ENCODE results near the gene CTBP1. TPM values are rescaled to one million over a fixed set of nuclear protein-coding genes. Genes with fewer than 3 reads are reported as not detected.

The CTBP1 gene
- total RNA-seq, 8 experiments from 2014 or later: 120 to 180 (median 146) TPM

DNA sequence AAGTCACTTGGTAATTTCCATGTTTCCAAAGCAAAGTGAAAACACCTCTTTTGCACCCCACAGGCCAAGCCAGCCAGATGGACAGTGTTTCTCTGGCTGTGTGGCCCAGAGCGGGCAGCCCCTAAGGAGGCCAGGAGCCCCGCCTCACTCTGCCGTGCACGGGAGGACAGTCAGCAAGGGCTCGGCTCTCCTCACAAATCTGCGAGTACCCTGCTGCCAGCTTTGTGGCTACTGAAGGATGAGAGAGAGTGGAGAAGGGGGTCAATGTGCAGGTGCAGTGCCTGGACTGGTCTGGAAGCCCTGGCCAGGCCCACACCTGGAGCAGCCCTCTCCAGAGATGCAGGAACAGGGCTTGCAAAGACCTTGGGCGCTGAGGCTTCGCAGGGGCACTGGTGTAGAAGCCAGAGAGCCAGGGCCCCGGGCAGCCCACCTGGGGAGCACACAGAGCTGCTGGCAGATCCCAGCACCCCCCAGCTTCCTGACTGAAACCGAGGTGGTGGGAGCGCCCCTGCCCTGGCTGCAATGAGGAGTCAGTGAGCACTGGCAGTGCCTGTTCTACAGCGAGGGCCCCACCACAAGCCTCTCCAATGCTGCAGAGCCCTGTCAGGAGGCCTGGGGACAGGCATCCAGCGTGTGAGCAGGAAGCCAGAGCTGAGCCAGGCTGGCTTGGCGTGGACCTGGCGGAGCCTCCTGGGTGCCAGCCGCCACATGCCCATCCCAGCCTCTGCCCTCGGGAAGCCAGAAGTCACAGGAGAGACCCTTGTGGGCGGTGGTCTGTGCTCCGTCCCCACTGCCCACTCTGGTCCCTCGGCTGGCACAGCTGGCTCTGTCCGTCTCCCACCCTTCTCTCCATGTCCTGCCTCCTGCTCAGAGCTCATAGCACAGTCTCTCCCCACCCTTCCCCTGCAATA, 80.5 kb downstream of the CTBP1 start:
- no peak for ATAC-seq (replicated peaks in 6 of 8)
- H3K27ac ChIP-seq: no peak overlapping the region
- WGBS, 10 experiments: 61 to 100% (median 81%) methylated on average over 1 to 15 of the region's 21 CpGs; no CpG with 5 or more reads in 5 of the 10 experiments
- in situ Hi-C loops (cut with MboI; ENCODE audit: low pct_unique_long_range_greater_than_20kb in 2 of 9, low sequenced_read_pairs in 9 of 9, unreplicated experiment in 9 of 9): no loop called here
- H3K4me3 ChIP-seq: peak overlapping the region in 3 of 5 donors; percentile 37 to 48 (median 43)
- peaks cover 6 to 21% of the 10 kb centered on the region in 2 donors for H3K4me1 ChIP-seq (replicated peaks in 1 of 2)

DNA sequence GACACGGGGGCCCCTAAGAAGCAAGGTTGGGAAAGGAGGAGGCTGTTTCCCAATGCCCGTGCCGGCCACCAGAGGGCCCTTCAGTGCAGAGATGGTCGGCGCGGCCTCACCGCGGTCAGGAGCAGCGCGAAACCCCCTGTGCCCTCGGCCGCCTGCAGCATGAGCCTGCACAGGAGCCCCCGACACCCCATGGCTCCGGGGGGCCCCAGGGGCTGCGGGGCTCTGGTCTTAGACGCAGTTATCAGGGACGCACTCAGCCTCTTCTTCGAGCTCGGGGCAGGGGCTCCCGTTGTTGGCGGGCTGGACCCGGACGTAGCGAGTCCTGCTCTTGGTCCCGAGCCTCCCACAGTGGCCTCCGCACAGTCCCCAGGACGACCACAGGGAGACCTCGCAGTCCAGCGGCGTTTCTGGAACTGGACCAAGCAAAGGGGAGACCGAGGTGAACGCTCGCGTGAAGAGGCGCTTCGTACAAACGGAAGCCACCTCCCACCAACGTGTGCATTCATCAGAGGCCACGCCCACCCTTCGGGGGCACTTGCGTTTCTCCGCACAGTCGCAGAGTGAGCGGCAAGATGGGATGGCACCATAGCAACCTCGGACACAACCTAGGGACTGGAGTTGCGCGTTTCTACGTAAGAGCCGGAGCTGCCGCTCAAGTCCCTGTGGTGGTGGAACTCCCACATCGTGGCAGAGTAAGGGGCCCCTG, 81.5 kb downstream of the CTBP1 start:
- Histone ChIP-seq H3K4me1 (replicated peaks in 1 of 2) (peaks cover 0 to 13% of the 10 kb centered on the region in 2 donors), H3K4me3 (peak overlapping the region; percentile 37 to 48 (median 42)), H3K27ac (peak overlapping the region in 1 of 2 donors; percentile 70)
- 0 to 10% (median 0%) methylated on average over 4 to 23 of the region's 51 CpGs; no CpG with 5 or more reads in 5 of the 10 experiments for WGBS, 10 experiments
- in situ Hi-C loops (cut with MboI; ENCODE audit: low pct_unique_long_range_greater_than_20kb in 2 of 9, low sequenced_read_pairs in 9 of 9, unreplicated experiment in 9 of 9): no loop called here
- peak; percentile 82 to 90 (median 86) for ATAC-seq (replicated peaks in 6 of 8)

DNA sequence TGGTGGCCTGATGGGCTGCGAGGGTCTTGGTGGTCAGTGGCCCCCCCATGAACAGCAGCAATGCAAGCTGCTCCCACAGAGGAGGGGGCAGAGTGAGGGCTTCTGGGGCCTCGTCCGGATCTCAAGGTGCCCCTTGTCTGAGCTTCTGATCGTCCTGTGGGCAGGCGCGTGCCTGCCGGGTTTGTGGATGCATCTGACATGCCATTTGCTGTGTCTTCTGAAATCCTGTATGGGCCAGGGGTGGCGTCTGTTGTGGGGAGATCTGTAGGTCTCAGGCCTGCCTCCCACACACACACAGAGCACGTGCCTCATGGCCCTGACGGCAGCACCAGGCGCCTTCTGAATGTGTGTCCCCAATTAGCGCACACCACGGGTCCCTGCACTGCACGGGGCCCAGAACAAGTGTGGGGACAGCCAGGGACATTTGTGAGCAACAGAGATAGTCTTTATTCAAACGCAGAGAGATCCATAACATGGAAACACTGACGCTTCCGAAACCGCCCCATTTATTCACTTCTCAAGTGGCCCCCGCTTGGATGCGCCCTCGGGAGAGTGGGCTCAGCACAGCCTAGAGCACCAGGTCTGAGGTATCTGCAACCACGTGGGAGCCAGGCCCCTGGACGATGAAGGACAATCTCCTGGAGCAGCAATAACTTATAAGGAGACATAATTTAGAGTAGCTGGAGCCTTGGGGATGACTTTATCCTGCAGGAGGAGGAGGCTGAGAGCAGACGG, 82.3 kb downstream of the CTBP1 start:
- Histone ChIP-seq H3K4me3 (peak overlapping the region in 3 of 5 donors; percentile 42 to 48 (median 43)), H3K4me1 (replicated peaks in 1 of 2) (peaks cover 0 to 6% of the 10 kb centered on the region in 2 donors), H3K27ac (no peak overlapping the region)
- ATAC-seq (replicated peaks in 6 of 8): peak in 1 of 8 experiments; percentile 17
- in situ Hi-C loops (cut with MboI; ENCODE audit: low pct_unique_long_range_greater_than_20kb in 2 of 9, low sequenced_read_pairs in 9 of 9, unreplicated experiment in 9 of 9): no loop called here
- WGBS, 10 experiments: 0 to 67% (median 35%) methylated on average over 1 to 9 of the region's 24 CpGs

DNA sequence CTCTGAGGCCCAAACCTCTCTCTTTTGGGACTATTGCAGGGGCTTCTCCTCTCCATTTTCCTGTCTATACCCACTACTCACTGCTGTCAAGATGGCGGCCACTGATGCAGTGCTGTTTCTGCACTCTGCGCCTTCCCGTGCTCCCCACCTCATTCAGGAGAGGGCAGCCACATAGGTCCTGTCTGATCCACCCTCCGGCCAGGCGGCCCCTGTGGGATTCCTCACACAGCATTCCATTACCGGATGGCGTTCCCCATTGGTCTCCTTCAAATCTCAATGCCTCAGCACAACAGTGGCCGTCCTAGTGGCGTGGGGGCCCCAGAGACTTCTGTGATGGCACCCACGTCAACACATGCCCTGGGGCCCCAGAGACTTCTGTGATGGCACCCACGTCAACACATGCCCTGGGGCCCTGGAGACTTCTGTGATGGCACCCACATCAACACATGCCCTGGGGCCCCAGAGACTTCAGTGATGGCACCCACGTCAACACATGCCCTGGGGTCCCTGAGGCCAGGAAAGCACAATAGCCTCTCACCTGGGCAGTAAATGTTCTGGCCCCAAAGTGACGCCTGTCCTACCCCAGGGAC, 83.9 kb downstream of the CTBP1 start:
- in situ Hi-C loops (cut with MboI; ENCODE audit: low pct_unique_long_range_greater_than_20kb in 2 of 9, low sequenced_read_pairs in 9 of 9, unreplicated experiment in 9 of 9): no loop called here
- 33 to 100% (median 98%) methylated on average over 1 to 4 of the region's 13 CpGs; no CpG with 5 or more reads in 4 of the 10 experiments for WGBS, 10 experiments
- H3K27ac ChIP-seq: no peak overlapping the region
- ATAC-seq (replicated peaks in 6 of 8): no peak
- H3K4me3 ChIP-seq: no peak overlapping the region
- H3K4me1 ChIP-seq (replicated peaks in 1 of 2): peaks cover 0 to 5% of the 10 kb centered on the region in 2 donors

DNA sequence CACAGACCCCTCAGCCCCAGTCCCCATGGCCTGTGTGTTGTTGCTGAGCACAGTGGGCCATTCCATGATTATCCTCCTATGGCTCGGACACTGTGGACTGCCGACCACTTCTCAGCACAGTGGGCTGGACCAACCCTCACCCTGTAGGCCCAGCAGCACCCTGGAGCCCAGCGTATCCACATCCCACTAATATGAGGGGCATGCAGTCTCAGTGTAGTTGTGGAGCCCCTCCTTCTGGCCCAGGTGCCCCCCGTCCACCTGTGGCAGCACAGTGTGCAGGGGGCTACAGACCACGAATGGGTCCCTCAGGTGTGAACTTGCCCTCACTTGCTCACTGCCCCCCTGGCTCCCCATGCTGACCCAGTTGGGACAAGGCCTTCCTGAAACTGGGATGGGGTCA, 84.5 kb downstream of the CTBP1 start:
- ATAC-seq (replicated peaks in 6 of 8): no peak
- no peak overlapping the region for H3K27ac ChIP-seq
- in situ Hi-C loops (cut with MboI; ENCODE audit: low pct_unique_long_range_greater_than_20kb in 2 of 9, low sequenced_read_pairs in 9 of 9, unreplicated experiment in 9 of 9): no loop called here
- WGBS, 10 experiments: 43 to 100% (median 100%) methylated on average over 1 of the region's 5 CpGs; no CpG with 5 or more reads in 7 of the 10 experiments
- H3K4me3 ChIP-seq: no peak overlapping the region
- peaks cover 0 to 5% of the 10 kb centered on the region in 2 donors for H3K4me1 ChIP-seq (replicated peaks in 1 of 2)

DNA sequence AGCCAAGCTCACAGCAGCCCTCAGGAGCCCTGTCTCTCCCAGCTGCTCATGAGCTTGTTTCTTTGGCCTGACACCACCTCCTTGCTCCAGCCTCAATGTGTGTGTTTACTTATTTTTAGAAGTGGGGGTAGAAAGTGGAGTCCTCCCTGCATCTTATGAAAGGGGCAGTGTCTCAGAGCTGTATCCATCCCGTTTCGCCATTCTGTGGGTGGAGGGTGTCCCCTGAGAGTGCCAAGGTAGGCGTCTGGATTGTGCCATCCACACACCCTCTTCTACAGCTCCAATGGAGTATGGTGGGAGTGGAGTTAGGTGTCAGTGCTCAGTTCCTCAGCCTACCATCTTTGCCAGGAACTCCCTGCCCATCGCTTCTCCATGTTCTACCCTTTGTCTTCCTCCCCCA, 84.9 kb downstream of the CTBP1 start:
- WGBS, 10 experiments: 60 to 90% (median 83%) methylated on average over 1 to 3 of the region's 4 CpGs; no CpG with 5 or more reads in 7 of the 10 experiments
- Histone ChIP-seq H3K27ac (no peak overlapping the region), H3K4me3 (no peak overlapping the region), H3K4me1 (replicated peaks in 1 of 2) (peaks cover 0 to 5% of the 10 kb centered on the region in 2 donors)
- in situ Hi-C loops (cut with MboI; ENCODE audit: low pct_unique_long_range_greater_than_20kb in 2 of 9, low sequenced_read_pairs in 9 of 9, unreplicated experiment in 9 of 9): no loop called here
- no peak for ATAC-seq (replicated peaks in 6 of 8)

Other genes with a start within 250 kb of the CTBP1 start
- 10 to 100 TPM in 5 of 8 experiments, 1 to 10 TPM in 3; 5.4 to 42.4 (median 15.0) TPM for gene FGFRL1, start 237.5 kb downstream of the CTBP1 start, total RNA-seq
- gene RNF212, start 135.6 kb downstream of the CTBP1 start, total RNA-seq: 1 to 10 TPM in 7 of 8 experiments, under 1 TPM in 1; 0.70 to 9.4 (median 4.8) TPM
- gene SPON2, start 76.5 kb downstream of the CTBP1 start, total RNA-seq: 10 to 100 TPM in 2 of 8 experiments, 1 to 10 TPM in 6; 2.0 to 12.6 (median 8.1) TPM
- 10 to 100 TPM; 28.5 to 80.7 (median 56.7) TPM for gene MAEA, start 40.8 kb upstream of the CTBP1 start, total RNA-seq
- 10 to 100 TPM in 3 of 8 experiments, 1 to 10 TPM in 5; 4.9 to 41.9 (median 8.1) TPM for gene UVSSA, start 98.1 kb upstream of the CTBP1 start, total RNA-seq
- under 1 TPM in 2 of 8 experiments, not detected in 6; 0.11 to 0.47 TPM for gene NKX1-1, start 157.3 kb upstream of the CTBP1 start, total RNA-seq